HepG2 (cell line): ENCODE measurements around the gene SPTBN4. TPM values are rescaled to one million over a fixed set of nuclear protein-coding genes. Genes with fewer than 3 reads are reported as not detected.

Source experiments
- AGO1 ChIP-seq: fragments of 200-400 bp; formaldehyde crosslinking; IDR thresholded peaks from 2 replicates; pipeline ENCODE4 v1.6.1; 2017; ENCODE audit warnings: mild to moderate bottlenecking, low read depth, low read length, moderate library complexity; ENCODE audit not compliant: poor library complexity, severe bottlenecking
- ARNT2 ChIP-seq: sonication (generic); formaldehyde crosslinking; IDR thresholded peaks from 2 replicates; pipeline ENCODE4 v1.8.0; 2022; ENCODE audit warnings: mild to moderate bottlenecking, low read depth, missing genetic modification reagents, moderate library complexity
- CREB3 ChIP-seq: sonication (generic); formaldehyde crosslinking; IDR thresholded peaks from 2 replicates; pipeline ENCODE4 v1.5.0; 2020; ENCODE audit warnings: missing genetic modification reagents
- EZH2 ChIP-seq: conservative IDR thresholded peaks from 2 replicates; pipeline ENCODE4 v1.6.1; 2012; ENCODE audit warnings: mild to moderate bottlenecking, low read depth, low read length, moderate library complexity
- FOXA3 ChIP-seq: IDR thresholded peaks from 2 replicates; pipeline ENCODE4 v1.6.1; 2016; ENCODE audit warnings: missing genetic modification reagents, missing compliant biosample characterization
- FUBP1 ChIP-seq: sonication (generic); formaldehyde crosslinking; IDR thresholded peaks from 2 replicates; pipeline ENCODE4 v1.5.1; 2020; ENCODE audit warnings: missing genetic modification reagents, mild to moderate bottlenecking, borderline replicate concordance
- KAT2B ChIP-seq: fragments of 150-350 bp; IDR thresholded peaks from 2 replicates; pipeline ENCODE4 v1.6.1; 2014; ENCODE audit warnings: low read depth, low read length, borderline replicate concordance
- NFYC ChIP-seq: IDR thresholded peaks from 2 replicates; pipeline ENCODE4 v1.6.1; 2016; ENCODE audit warnings: missing genetic modification reagents, missing compliant biosample characterization
- NONO ChIP-seq, 2 experiments: fragments of 450-650 bp in 1 of 2; sonication (generic) in 1 of 2; formaldehyde crosslinking in 1 of 2; IDR thresholded peaks in 1 of 2; conservative IDR thresholded peaks in 1 of 2; 2 replicates each; pipeline versions ENCODE4 v1.6.1 to v1.8.0; 2017 to 2022; ENCODE audit warnings: mild to moderate bottlenecking in 1 of 2, missing genetic modification reagents in 1 of 2, moderate library complexity in 1 of 2
- NR2F2 ChIP-seq: IDR thresholded peaks from 2 replicates; pipeline ENCODE4 v1.6.1; 2012; ENCODE audit warnings: low read depth, inconsistent platforms, borderline replicate concordance
- PCBP1 ChIP-seq: fragments of 200-400 bp; formaldehyde crosslinking; IDR thresholded peaks from 2 replicates; pipeline ENCODE4 v1.6.1; 2017; ENCODE audit warnings: mild to moderate bottlenecking, low read depth, low read length, borderline replicate concordance
- RXRB ChIP-seq: IDR thresholded peaks from 2 replicates; pipeline ENCODE4 v1.6.1; 2016; ENCODE audit warnings: borderline replicate concordance, missing genetic modification reagents, missing compliant biosample characterization
- TRIM24 ChIP-seq: sonication (generic); formaldehyde crosslinking; IDR thresholded peaks from 2 replicates; pipeline ENCODE4 v1.8.0; 2022; ENCODE audit warnings: mild to moderate bottlenecking, missing genetic modification reagents
- ZNF343 ChIP-seq: sonication (generic); formaldehyde crosslinking; IDR thresholded peaks from 2 replicates; pipeline ENCODE4 v1.4.0; 2020; ENCODE audit warnings: mild to moderate bottlenecking, missing genetic modification reagents
- ZNF512B ChIP-seq: sonication (generic); formaldehyde crosslinking; IDR thresholded peaks from 2 replicates; pipeline ENCODE4 v1.5.1; 2020; ENCODE audit warnings: missing genetic modification reagents, mild to moderate bottlenecking, borderline replicate concordance
- ZNF563 ChIP-seq: sonication (generic); formaldehyde crosslinking; IDR thresholded peaks from 2 replicates; pipeline ENCODE4 v1.8.0; 2022; ENCODE audit warnings: mild to moderate bottlenecking, moderate library complexity, missing genetic modification reagents
- ZNF800 ChIP-seq: sonication (generic); formaldehyde crosslinking; IDR thresholded peaks from 2 replicates; pipeline ENCODE4 v1.4.0; 2020; ENCODE audit warnings: missing genetic modification reagents
- ZNF891 ChIP-seq: sonication (generic); formaldehyde crosslinking; IDR thresholded peaks from 2 replicates; pipeline ENCODE4 v1.5.0; 2020; ENCODE audit warnings: mild to moderate bottlenecking, missing genetic modification reagents
- polyA plus RNA-seq, 8 experiments: library from polyadenylated mRNA; depleted of rRNA in 3 of 8; stranded (reverse) in 7 of 8; unstranded in 1 of 8; fragments of >200 nt; fragmentation: Illumina TruSeq in 4 of 8; extraction: Trizol in 4 of 8; gene quantifications; 2 replicates each; pipeline versions ENCODE4 v1.2.1 to v1.2.3, GENCODE V29; 2011 to 2016; ENCODE audit warnings: low read depth in 4 of 8, missing spikeins in 1 of 8, mixed read lengths in 1 of 8; ENCODE audit not compliant: insufficient read depth in 1 of 8
- total RNA-seq, 5 experiments: library from RNA; depleted of rRNA; stranded (reverse); fragments of >200 nt; fragmentation: Illumina TruSeq; extraction: Trizol; gene quantifications; 2 replicates each; pipeline ENCODE4 v1.2.3, GENCODE V29; 2016; ENCODE audit warnings: low read depth in 1 of 5
- TF ChIP-seq, protein P1 (sequence below): sonication (generic); formaldehyde crosslinking; conservative IDR thresholded peaks from 2 replicates; pipeline ENCODE4 v1.8.0; 2022; ENCODE audit warnings: missing genetic modification reagents

SPTBN4 gene
- total and polyA plus RNA-seq, 2 of the 13 experiments (the other 11 are each of a cell fraction or from before 2014, with no cell fraction given), result 0.11 TPM

DNA sequence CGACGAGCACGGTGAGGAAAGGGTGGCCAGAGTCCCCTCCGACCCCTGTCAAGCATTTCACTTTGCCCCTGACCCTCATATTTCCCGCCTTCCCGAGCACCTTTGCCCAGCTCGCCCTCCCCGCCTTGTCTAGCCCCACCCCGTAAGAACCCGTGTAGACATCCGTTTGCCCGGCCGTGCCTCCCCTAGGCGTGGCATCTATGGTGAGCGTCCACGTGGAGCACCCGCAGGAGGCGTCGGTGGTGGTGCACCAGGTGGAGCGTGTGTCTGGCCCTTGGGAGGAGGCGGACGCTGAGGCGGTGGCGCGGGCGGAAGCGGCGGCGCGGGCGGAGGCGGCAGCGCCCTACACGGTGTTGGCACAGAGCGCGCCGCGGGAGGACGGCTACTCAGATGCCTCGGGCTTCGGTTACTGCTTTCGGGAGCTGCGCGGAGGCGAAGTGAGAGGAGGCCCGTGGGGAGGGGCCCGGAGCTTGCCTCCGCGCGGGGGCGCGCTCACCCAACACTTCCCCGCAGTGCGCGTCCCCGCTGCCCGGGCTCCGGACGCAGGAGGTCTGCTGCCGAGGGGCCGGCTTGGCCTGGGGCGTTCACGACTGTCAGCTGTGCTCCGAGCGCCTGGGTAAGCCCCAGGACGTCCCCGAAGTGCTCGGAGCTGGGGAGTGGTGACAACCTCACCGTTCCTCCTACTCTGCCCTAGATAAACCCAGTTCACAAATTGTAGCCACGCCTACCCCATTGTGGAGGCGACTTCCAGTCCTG is 138.6 kb downstream of the SPTBN4 start (continued):
- TF ChIP-seq ZNF512B (no peak), FOXA3 (CRISPR knock-in tag) (no peak; the same call in 1 of the 2 replicates), RXRB (CRISPR knock-in tag) (no peak), KAT2B (no peak), ZNF563 (CRISPR knock-in tag) (peak; percentile 65; the same call in 1 of the 2 replicates), ARNT2 (CRISPR knock-in tag) (peak; percentile 60; the same call in 1 of the 2 replicates), ZNF891 (CRISPR knock-in tag) (no peak), NFYC (no peak), NONO (IDR thresholded peaks at IDR 0.05) (no peak), NONO (CRISPR knock-in tag; conservative IDR thresholded peaks at IDR 0.05) (0 out of 2 replicates have a peak, but pooled peaks have one; percentile 28), TRIM24 (CRISPR knock-in tag) (no peak), FUBP1 (no peak), NR2F2 (no peak), ZNF800 (CRISPR knock-in tag) (peak; percentile 71), EZH2 (no peak), PCBP1 (0 out of 2 replicates have a peak, but pooled peaks have one; percentile 2), AGO1 (peak; percentile 70), CREB3 (CRISPR knock-in tag) (no peak), ZNF343 (no peak)
- TF ChIP-seq, protein P1, sequence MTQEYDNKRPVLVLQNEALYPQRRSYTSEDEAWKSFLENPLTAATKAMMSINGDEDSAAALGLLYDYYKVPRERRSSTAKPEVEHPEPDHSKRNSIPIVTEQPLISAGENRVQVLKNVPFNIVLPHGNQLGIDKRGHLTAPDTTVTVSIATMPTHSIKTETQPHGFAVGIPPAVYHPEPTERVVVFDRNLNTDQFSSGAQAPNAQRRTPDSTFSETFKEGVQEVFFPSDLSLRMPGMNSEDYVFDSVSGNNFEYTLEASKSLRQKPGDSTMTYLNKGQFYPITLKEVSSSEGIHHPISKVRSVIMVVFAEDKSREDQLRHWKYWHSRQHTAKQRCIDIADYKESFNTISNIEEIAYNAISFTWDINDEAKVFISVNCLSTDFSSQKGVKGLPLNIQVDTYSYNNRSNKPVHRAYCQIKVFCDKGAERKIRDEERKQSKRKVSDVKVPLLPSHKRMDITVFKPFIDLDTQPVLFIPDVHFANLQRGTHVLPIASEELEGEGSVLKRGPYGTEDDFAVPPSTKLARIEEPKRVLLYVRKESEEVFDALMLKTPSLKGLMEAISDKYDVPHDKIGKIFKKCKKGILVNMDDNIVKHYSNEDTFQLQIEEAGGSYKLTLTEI (CRISPR knock-in tag), result no peak
